ENCODE results near the gene NUMB.
A peak's percentile ranks its signal among the peaks of the same experiment; 100 is the strongest.
"Not testable (repeated sequence)": the region's sequence is repeated elsewhere in the genome, so short reads cannot be mapped to it uniquely, and the experiment has no call there.

Gene NUMB

GRCh38 chr14:73463411-73463810 lies 5.1 kb upstream of the NUMB start:
- DNase-seq: no peak

GRCh38 chr14:73462815-73463214 lies 4.5 kb upstream of the NUMB start:
- no peak for DNase-seq

- peak; percentile 12 for DNase-seq
Observed at GRCh38 chr14:73462048-73462715, 3.8 kb upstream of the NUMB start.

GRCh38 chr14:73461478-73462047 lies 3.2 kb upstream of the NUMB start:
- no peak for DNase-seq

- DNase-seq: peak; percentile 18
Observed at GRCh38 chr14:73460691-73461127, 2.4 kb upstream of the NUMB start.

GRCh38 chr14:73459959-73460358 lies 1.6 kb upstream of the NUMB start:
- DNase-seq: no peak

GRCh38 chr14:73457924-73458182 lies 493 bp downstream of the NUMB start:
- DNase-seq: no peak

- DNase-seq: no peak
Observed at GRCh38 chr14:73457041-73457923, 1.1 kb downstream of the NUMB start.

GRCh38 chr14:73455294-73455693 lies 3.1 kb downstream of the NUMB start:
- no peak for DNase-seq

- no peak for DNase-seq
Observed at GRCh38 chr14:73452341-73453186, 5.8 kb downstream of the NUMB start.

- no peak for DNase-seq
Observed at GRCh38 chr14:73443758-73444157, 14.6 kb downstream of the NUMB start.

GRCh38 chr14:73441286-73441685 lies 17.1 kb downstream of the NUMB start:
- no peak for DNase-seq

GRCh38 chr14:73438993-73439392 lies 19.4 kb downstream of the NUMB start:
- DNase-seq: no peak

- no peak for DNase-seq
Observed at GRCh38 chr14:73437206-73437605, 21.1 kb downstream of the NUMB start.

GRCh38 chr14:73432124-73432523 lies 26.2 kb downstream of the NUMB start:
- DNase-seq: no peak

GRCh38 chr14:73428353-73428824 lies 30.0 kb downstream of the NUMB start:
- DNase-seq: no peak

- DNase-seq: no peak
Observed at GRCh38 chr14:73427516-73428264, 30.7 kb downstream of the NUMB start.

- DNase-seq: no peak
Observed at GRCh38 chr14:73426877-73427276, 31.5 kb downstream of the NUMB start.

GRCh38 chr14:73424453-73424852 lies 33.9 kb downstream of the NUMB start:
- DNase-seq: no peak

GRCh38 chr14:73423092-73423491 lies 35.3 kb downstream of the NUMB start:
- not testable (repeated sequence) for DNase-seq

GRCh38 chr14:73422515-73422914 lies 35.8 kb downstream of the NUMB start:
- DNase-seq: peak; percentile 54

- DNase-seq: no peak
Observed at GRCh38 chr14:73418227-73418626, 40.1 kb downstream of the NUMB start.
